Gastroesophageal sphincter (tissue), 3 donors: ENCODE data around the gene PCCB.

Source experiments
- POLR2A ChIP-seq, 2 donors: fragments of 450-650 bp; IDR thresholded peaks; one replicate each; pipeline ENCODE4 v1.6.1; 2017; ENCODE audit warnings: antibody characterized with exemption in 2 of 2, mild to moderate bottlenecking in 2 of 2, moderate library complexity in 1 of 2
- POLR2AphosphoS5 ChIP-seq: sonication (generic); formaldehyde crosslinking; IDR thresholded peaks from one replicate; pipeline ENCODE4 v1.6.1; 2017; ENCODE audit warnings: antibody characterized with exemption
- TF ChIP-seq, protein P1 (sequence below), 4 experiments: fragments of 200-600 bp in 2 of 4; fragments of 450-650 bp in 2 of 4; sonication (generic) in 1 of 4; IDR thresholded peaks; one replicate each; pipeline ENCODE4 v1.5.1; 2017 to 2019; ENCODE audit warnings: antibody characterized with exemption in 4 of 4, mild to moderate bottlenecking in 2 of 4, moderate library complexity in 2 of 4

DNA sequence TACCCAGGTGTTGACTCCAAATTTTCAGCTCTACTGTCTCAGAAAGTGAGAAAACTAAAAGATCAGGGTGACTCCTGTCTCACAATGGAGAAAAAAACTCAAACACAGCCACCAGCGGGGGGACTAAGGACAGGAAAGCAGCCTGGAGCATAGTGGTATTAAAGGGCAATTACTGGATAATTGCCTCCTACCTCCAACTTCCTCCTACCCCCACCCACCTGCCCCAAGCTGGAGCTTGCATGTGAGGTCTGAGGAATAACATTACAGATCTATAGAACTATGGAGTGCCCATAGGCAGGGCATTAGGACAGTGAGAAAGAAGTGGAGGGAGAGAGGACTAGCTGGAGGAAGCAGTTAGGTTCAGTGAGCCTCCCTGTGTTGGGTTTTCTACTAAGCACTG, 2.7 kb upstream of the PCCB start:
- TF ChIP-seq, protein P1, sequence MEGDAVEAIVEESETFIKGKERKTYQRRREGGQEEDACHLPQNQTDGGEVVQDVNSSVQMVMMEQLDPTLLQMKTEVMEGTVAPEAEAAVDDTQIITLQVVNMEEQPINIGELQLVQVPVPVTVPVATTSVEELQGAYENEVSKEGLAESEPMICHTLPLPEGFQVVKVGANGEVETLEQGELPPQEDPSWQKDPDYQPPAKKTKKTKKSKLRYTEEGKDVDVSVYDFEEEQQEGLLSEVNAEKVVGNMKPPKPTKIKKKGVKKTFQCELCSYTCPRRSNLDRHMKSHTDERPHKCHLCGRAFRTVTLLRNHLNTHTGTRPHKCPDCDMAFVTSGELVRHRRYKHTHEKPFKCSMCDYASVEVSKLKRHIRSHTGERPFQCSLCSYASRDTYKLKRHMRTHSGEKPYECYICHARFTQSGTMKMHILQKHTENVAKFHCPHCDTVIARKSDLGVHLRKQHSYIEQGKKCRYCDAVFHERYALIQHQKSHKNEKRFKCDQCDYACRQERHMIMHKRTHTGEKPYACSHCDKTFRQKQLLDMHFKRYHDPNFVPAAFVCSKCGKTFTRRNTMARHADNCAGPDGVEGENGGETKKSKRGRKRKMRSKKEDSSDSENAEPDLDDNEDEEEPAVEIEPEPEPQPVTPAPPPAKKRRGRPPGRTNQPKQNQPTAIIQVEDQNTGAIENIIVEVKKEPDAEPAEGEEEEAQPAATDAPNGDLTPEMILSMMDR (IDR thresholded peaks at IDR 0.05): no peak
- TF ChIP-seq POLR2AphosphoS5 (no peak), POLR2A (IDR thresholded peaks at IDR 0.05) (no peak)
